HG03060 (cell line): ENCODE measurements around the gene CTNNBIP1.
"Not testable (repeated sequence)": the region's sequence is repeated elsewhere in the genome, so short reads cannot be mapped to it uniquely, and the experiment has no call there.

Source experiments
- ATAC-seq: cut with Tn5 transposase; IDR thresholded peaks from one replicate; pipeline ENCODE4 v1.9.1; 2021; ENCODE audit warnings: low read depth, moderate number of reproducible peaks; ENCODE audit not compliant: unreplicated experiment

The CTNNBIP1 gene

GRCh38 chr1:9811239-9811966, 98.7 kb downstream of the CTNNBIP1 start:
- ATAC-seq, result no peak

- no peak for ATAC-seq
These were observed 101.0 kb downstream of the CTNNBIP1 start for GRCh38 chr1:9809100-9809510.

GRCh38 chr1:9808459-9808858, 101.6 kb downstream of the CTNNBIP1 start:
- no peak for ATAC-seq

GRCh38 chr1:9807541-9807940, 102.5 kb downstream of the CTNNBIP1 start:
- ATAC-seq, result no peak

GRCh38 chr1:9805972-9806371, 104.1 kb downstream of the CTNNBIP1 start:
- not testable (repeated sequence) for ATAC-seq

GRCh38 chr1:9805006-9805508, 105.0 kb downstream of the CTNNBIP1 start:
- ATAC-seq, result no peak

- not testable (repeated sequence) for ATAC-seq
These were observed 106.8 kb downstream of the CTNNBIP1 start for GRCh38 chr1:9803003-9803918.

GRCh38 chr1:9801909-9802308, 108.2 kb downstream of the CTNNBIP1 start:
- no peak for ATAC-seq
